NB4 (cell line): ENCODE data around the gene NKX2-1.

Source experiments
- CTCF ChIP-seq: IDR thresholded peaks from one replicate; pipeline ENCODE4 v1.5.1; 2012; ENCODE audit warnings: low read depth, low read length
- POLR2A ChIP-seq: IDR thresholded peaks from 2 replicates; pipeline ENCODE4 v1.6.1; 2011; ENCODE audit warnings: mild to moderate bottlenecking; ENCODE audit not compliant: insufficient read length; ENCODE audit errors: extremely low read depth

- no peak for TF ChIP-seq CTCF
- TF ChIP-seq POLR2A, result no peak
These were observed 9.2 kb downstream of the NKX2-1 start for GRCh38 chr14:36510874-36511273.
